Activated naive CD4-positive, alpha-beta T cell treated with anti-CD3 and anti-CD28 coated beads, Interleukin-2, amount 10 ng/mL, durations not matched to agents 7 days and 5 days (primary cell): ENCODE results near the gene RAB25.
"Not testable (repeated sequence)": the region's sequence is repeated elsewhere in the genome, so short reads cannot be mapped to it uniquely, and the experiment has no call there.

ENCODE experiments used
- CTCF ChIA-PET: fragments of 350-600 bp; sonication (Branson Sonifier 250); formaldehyde crosslinking; loops from one replicate; lab custom pipeline; 2021; ENCODE audit warnings: antibody characterized with exemption; lab: Charles Lee
- DNase-seq: peaks from one replicate; pipeline ENCODE4 v3.0.0-alpha.2; 2020
- H3K27ac Mint-ChIP-seq: one replicate; pipeline ENCODE4 v1.8.0; 2021; ENCODE audit warnings: mild to moderate bottlenecking, moderate library complexity, mixed read lengths
- H3K27me3 Mint-ChIP-seq: one replicate; pipeline ENCODE4 v1.8.0; 2021; ENCODE audit warnings: mild to moderate bottlenecking, mixed read lengths
- H3K36me3 Mint-ChIP-seq: one replicate; pipeline ENCODE4 v1.8.0; 2021; ENCODE audit warnings: mixed read lengths
- H3K4me1 Mint-ChIP-seq: one replicate; pipeline ENCODE4 v1.8.0; 2021; ENCODE audit warnings: mixed read lengths
- H3K4me3 Mint-ChIP-seq: one replicate; pipeline ENCODE4 v1.8.0; 2021; ENCODE audit warnings: mild to moderate bottlenecking, moderate library complexity, mixed read lengths
- H3K9me3 Mint-ChIP-seq: one replicate; pipeline ENCODE4 v1.8.0; 2021; ENCODE audit warnings: mixed read lengths

The RAB25 gene

GRCh38 chr1:156065212-156065611, 4.3 kb downstream of the RAB25 start:
- peaks cover 8% of the 10 kb centered on the region for H3K4me1 Mint-ChIP-seq
- H3K4me3 Mint-ChIP-seq = no peak overlapping the region
- H3K36me3 Mint-ChIP-seq = no peaks in the 10 kb centered on the region
- CTCF ChIA-PET = interaction anchor here (0.8 to 2.5 kb wide), 14 partner anchors 8 to 161 kb away, joined by 3 to 25 read pairs (median 4); no protein-coding TSS in a partner anchor
- no peak for DNase-seq
- peaks cover 12% of the 10 kb centered on the region for H3K27me3 Mint-ChIP-seq
- H3K9me3 Mint-ChIP-seq = no peaks in the 10 kb centered on the region
- no peak overlapping the region for H3K27ac Mint-ChIP-seq

GRCh38 chr1:156065871-156066270, 4.9 kb downstream of the RAB25 start:
- Mint-ChIP-seq H3K4me3 (no peak overlapping the region), H3K27ac (no peak overlapping the region)
- CTCF ChIA-PET = interaction anchor here (0.8 to 2.5 kb wide), 27 partner anchors 8 to 188 kb away, joined by 3 to 25 read pairs (median 5); partner anchors contain the start of genes KHDC4, LAMTOR2 and UBQLN4

GRCh38 chr1:156067262-156067661, 6.3 kb downstream of the RAB25 start:
- Mint-ChIP-seq H3K36me3 (no peaks in the 10 kb centered on the region), H3K9me3 (no peaks in the 10 kb centered on the region), H3K4me1 (peaks cover 8% of the 10 kb centered on the region), H3K27me3 (peaks cover 27% of the 10 kb centered on the region), H3K4me3 (no peak overlapping the region), H3K27ac (no peak overlapping the region)
- no peak for DNase-seq
- CTCF ChIA-PET = interaction anchor here (0.8 to 2.5 kb wide), 15 partner anchors 8 to 132 kb away, joined by 3 to 25 read pairs (median 5); partner anchors contain the start of gene MEX3A

More at GRCh38 chr1:156065871-156066270, 4.9 kb downstream of the RAB25 start:
- DNase-seq = no peak
- H3K36me3 Mint-ChIP-seq = no peaks in the 10 kb centered on the region
- no peaks in the 10 kb centered on the region for H3K9me3 Mint-ChIP-seq
- peaks cover 8% of the 10 kb centered on the region for H3K4me1 Mint-ChIP-seq
- H3K27me3 Mint-ChIP-seq = peaks cover 18% of the 10 kb centered on the region

- H3K9me3 Mint-ChIP-seq = no peaks in the 10 kb centered on the region
- H3K4me3 Mint-ChIP-seq = no peak overlapping the region
- DNase-seq = no peak
- CTCF ChIA-PET = interaction anchor here (0.9 to 2.3 kb wide), 3 partner anchors 62 to 132 kb away, joined by 3 to 6 read pairs (median 3); no protein-coding TSS in a partner anchor
- peaks cover 8% of the 10 kb centered on the region for H3K4me1 Mint-ChIP-seq
- peaks cover 41% of the 10 kb centered on the region for H3K27me3 Mint-ChIP-seq
- no peak overlapping the region for H3K27ac Mint-ChIP-seq
- H3K36me3 Mint-ChIP-seq = no peaks in the 10 kb centered on the region
These were observed 8.8 kb downstream of the RAB25 start for GRCh38 chr1:156069490-156070455.

GRCh38 chr1:156070548-156070947, 9.6 kb downstream of the RAB25 start:
- no peak overlapping the region for H3K4me3 Mint-ChIP-seq
- peaks cover 10% of the 10 kb centered on the region for H3K4me1 Mint-ChIP-seq
- CTCF ChIA-PET = no interaction called here
- H3K9me3 Mint-ChIP-seq = no peaks in the 10 kb centered on the region
- no peak overlapping the region for H3K27ac Mint-ChIP-seq
- no peaks in the 10 kb centered on the region for H3K36me3 Mint-ChIP-seq
- no peak for DNase-seq
- H3K27me3 Mint-ChIP-seq = peaks cover 49% of the 10 kb centered on the region

- H3K36me3 Mint-ChIP-seq, DNase-seq, H3K9me3 Mint-ChIP-seq, H3K27ac Mint-ChIP-seq, H3K4me3 Mint-ChIP-seq, CTCF ChIA-PET: not testable (repeated sequence)
- Mint-ChIP-seq H3K4me1 (peaks cover 11% of the 10 kb centered on the region), H3K27me3 (peaks cover 55% of the 10 kb centered on the region)
These were observed 10.4 kb downstream of the RAB25 start for GRCh38 chr1:156071332-156071816.

GRCh38 chr1:156072251-156072650, 11.3 kb downstream of the RAB25 start:
- no peaks in the 10 kb centered on the region for H3K9me3 Mint-ChIP-seq
- H3K4me1 Mint-ChIP-seq = peaks cover 6% of the 10 kb centered on the region
- peaks cover 64% of the 10 kb centered on the region for H3K27me3 Mint-ChIP-seq
- H3K27ac Mint-ChIP-seq = no peak overlapping the region
- H3K4me3 Mint-ChIP-seq = no peak overlapping the region
- DNase-seq = no peak
- no peaks in the 10 kb centered on the region for H3K36me3 Mint-ChIP-seq
- CTCF ChIA-PET = no interaction called here

GRCh38 chr1:156073110-156073687, 12.2 kb downstream of the RAB25 start:
- CTCF ChIA-PET = interaction anchor here (0.6 kb wide), 1 partner anchor 373 kb away, joined by 3 read pairs; no protein-coding TSS in a partner anchor
- Mint-ChIP-seq H3K36me3 (no peaks in the 10 kb centered on the region), H3K27ac (no peak overlapping the region), H3K27me3 (peaks cover 74% of the 10 kb centered on the region), H3K4me1 (peaks cover 6% of the 10 kb centered on the region), H3K9me3 (no peaks in the 10 kb centered on the region), H3K4me3 (no peak overlapping the region)
- DNase-seq = no peak

- CTCF ChIA-PET = interaction anchor here (0.6 kb wide), 1 partner anchor 372 kb away, joined by 3 read pairs; no protein-coding TSS in a partner anchor
- H3K27me3 Mint-ChIP-seq = peaks cover 79% of the 10 kb centered on the region
- peaks cover 6% of the 10 kb centered on the region for H3K4me1 Mint-ChIP-seq
- H3K36me3 Mint-ChIP-seq = no peaks in the 10 kb centered on the region
- no peak for DNase-seq
- H3K27ac Mint-ChIP-seq = no peak overlapping the region
- H3K4me3 Mint-ChIP-seq = no peak overlapping the region
- H3K9me3 Mint-ChIP-seq = no peaks in the 10 kb centered on the region
These were observed 12.8 kb downstream of the RAB25 start for GRCh38 chr1:156073740-156074139.

- H3K27me3 Mint-ChIP-seq = peaks cover 88% of the 10 kb centered on the region
- no peaks in the 10 kb centered on the region for H3K9me3 Mint-ChIP-seq
- no peaks in the 10 kb centered on the region for H3K36me3 Mint-ChIP-seq
- no peak overlapping the region for H3K27ac Mint-ChIP-seq
- peaks cover 6% of the 10 kb centered on the region for H3K4me1 Mint-ChIP-seq
- CTCF ChIA-PET = interaction anchor here (1.4 to 1.7 kb wide), 2 partner anchors 9 to 56 kb away, joined by 3 to 9 read pairs; no protein-coding TSS in a partner anchor
- no peak overlapping the region for H3K4me3 Mint-ChIP-seq
- no peak for DNase-seq
These were observed 13.7 kb downstream of the RAB25 start for GRCh38 chr1:156074661-156075060.

GRCh38 chr1:156075162-156075561, 14.2 kb downstream of the RAB25 start:
- no peaks in the 10 kb centered on the region for H3K36me3 Mint-ChIP-seq
- peaks cover 6% of the 10 kb centered on the region for H3K4me1 Mint-ChIP-seq
- CTCF ChIA-PET = interaction anchor here (1.4 to 1.7 kb wide), 2 partner anchors 9 to 56 kb away, joined by 3 to 9 read pairs; no protein-coding TSS in a partner anchor
- H3K4me3 Mint-ChIP-seq = no peak overlapping the region
- peaks cover 88% of the 10 kb centered on the region for H3K27me3 Mint-ChIP-seq
- no peaks in the 10 kb centered on the region for H3K9me3 Mint-ChIP-seq
- no peak for DNase-seq
- H3K27ac Mint-ChIP-seq = no peak overlapping the region

- Mint-ChIP-seq H3K9me3 (no peaks in the 10 kb centered on the region), H3K27me3 (peaks cover 88% of the 10 kb centered on the region), H3K27ac (no peak overlapping the region), H3K4me1 (peaks cover 6% of the 10 kb centered on the region), H3K36me3 (no peaks in the 10 kb centered on the region), H3K4me3 (no peak overlapping the region)
- CTCF ChIA-PET = interaction anchor here (1.4 to 1.7 kb wide), 2 partner anchors 10 to 55 kb away, joined by 3 to 9 read pairs; no protein-coding TSS in a partner anchor
- no peak for DNase-seq
These were observed 14.8 kb downstream of the RAB25 start for GRCh38 chr1:156075775-156076204.

- Mint-ChIP-seq H3K4me3 (no peak overlapping the region), H3K9me3 (no peaks in the 10 kb centered on the region), H3K27me3 (peaks cover 88% of the 10 kb centered on the region), H3K27ac (no peak overlapping the region), H3K4me1 (peaks cover 7% of the 10 kb centered on the region), H3K36me3 (no peaks in the 10 kb centered on the region)
- DNase-seq = no peak
- CTCF ChIA-PET = no interaction called here
These were observed 15.9 kb downstream of the RAB25 start for GRCh38 chr1:156076609-156077429.
